ENCODE measurements around the gene MED28.

MED28 gene

DNA sequence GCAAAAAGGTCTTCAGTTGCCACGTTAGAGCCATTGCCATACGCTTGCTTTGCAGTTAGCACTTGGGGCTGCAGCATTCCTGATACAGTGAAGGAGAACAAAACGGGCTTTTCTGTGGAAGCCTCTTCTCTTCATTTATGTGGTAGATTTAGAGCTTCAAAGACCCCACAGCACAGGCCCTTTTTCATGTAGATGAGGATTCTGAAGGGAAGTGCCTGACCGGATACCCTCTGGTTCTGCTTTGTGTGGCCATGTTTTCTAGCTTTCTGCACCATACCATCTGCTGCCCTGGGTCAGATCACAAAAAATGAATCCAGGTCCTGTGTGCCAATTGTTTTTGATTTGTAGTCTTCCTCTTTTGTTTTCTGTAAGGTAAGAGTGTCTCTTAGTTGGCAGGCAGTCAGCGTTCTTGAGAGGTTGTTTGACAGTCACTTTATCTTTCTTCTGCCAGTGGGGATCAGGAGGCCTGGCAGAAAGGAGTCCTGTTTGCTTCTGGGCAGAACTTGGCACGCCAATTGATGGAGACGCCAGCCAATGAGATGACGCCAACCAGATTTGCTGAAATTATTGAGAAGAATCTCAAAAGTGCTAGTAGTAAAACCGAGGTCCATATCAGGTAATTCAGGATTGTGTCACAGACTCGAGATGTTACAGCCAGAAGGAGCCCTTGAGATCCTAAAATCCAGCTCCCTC, 29.8 kb upstream of the MED28 start:
- Histone ChIP-seq H3K9ac (ENCODE audit: low read length) (no peak overlapping the region), H3K36me3 (ENCODE audit: control insufficient read depth, low read depth, low read length) (peaks cover 57% of the 10 kb centered on the region), H3K27ac (ENCODE audit: low read length) (no peak overlapping the region), H3K4me3 (ENCODE audit: low read length) (no peak overlapping the region), H3K9me3 (ENCODE audit: control insufficient read depth, low read depth, low read length) (no peaks in the 10 kb centered on the region), H3K27me3 (ENCODE audit: control insufficient read depth, insufficient read depth, low read length) (no peaks in the 10 kb centered on the region), H3K4me1 (ENCODE audit: control insufficient read depth, low read depth, low read length) (peaks cover 9% of the 10 kb centered on the region)

DNA sequence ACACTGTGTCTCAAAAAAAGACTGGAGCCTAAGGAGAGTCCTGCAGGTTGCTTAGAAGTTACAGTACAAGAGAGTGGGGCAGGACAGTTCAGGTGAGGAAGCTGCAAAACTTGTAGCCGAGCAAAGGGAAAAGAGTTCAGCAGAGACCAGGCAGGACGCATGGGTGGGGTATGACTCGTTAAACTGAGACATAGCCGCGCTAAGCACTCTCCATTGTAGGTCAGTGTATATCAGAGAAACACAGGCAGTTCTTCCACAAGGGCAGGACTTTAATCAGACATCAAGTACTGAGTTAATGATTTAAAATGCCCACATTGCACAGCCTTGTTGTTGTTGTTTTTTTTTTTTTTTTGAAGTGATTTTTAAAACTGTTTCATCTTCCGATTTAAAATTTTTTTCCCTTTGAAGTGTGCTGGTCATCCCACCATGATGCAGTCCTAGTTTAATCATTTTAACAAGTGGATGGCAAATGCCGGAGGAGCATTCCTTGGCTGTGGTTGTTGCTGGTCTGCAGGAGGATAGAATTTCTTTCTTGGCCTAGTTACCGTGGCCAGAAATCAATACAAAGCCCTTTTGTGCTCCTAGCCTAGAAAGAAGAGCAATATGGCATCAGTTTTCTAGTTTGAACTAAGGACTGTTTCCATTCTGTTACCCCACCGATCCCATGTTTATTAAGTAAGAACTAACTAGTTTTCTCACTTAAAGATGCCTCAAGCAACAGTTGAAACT, 27.2 kb upstream of the MED28 start:
- Histone ChIP-seq H3K27me3 (ENCODE audit: control insufficient read depth, insufficient read depth, low read length) (no peaks in the 10 kb centered on the region), H3K4me1 (ENCODE audit: control insufficient read depth, low read depth, low read length) (peaks cover 9% of the 10 kb centered on the region), H3K9me3 (ENCODE audit: control insufficient read depth, low read depth, low read length) (no peaks in the 10 kb centered on the region), H3K36me3 (ENCODE audit: control insufficient read depth, low read depth, low read length) (peaks cover 37% of the 10 kb centered on the region), H3K27ac (ENCODE audit: low read length) (no peak overlapping the region), H3K9ac (ENCODE audit: low read length) (no peak overlapping the region), H3K4me3 (ENCODE audit: low read length) (no peak overlapping the region)

DNA sequence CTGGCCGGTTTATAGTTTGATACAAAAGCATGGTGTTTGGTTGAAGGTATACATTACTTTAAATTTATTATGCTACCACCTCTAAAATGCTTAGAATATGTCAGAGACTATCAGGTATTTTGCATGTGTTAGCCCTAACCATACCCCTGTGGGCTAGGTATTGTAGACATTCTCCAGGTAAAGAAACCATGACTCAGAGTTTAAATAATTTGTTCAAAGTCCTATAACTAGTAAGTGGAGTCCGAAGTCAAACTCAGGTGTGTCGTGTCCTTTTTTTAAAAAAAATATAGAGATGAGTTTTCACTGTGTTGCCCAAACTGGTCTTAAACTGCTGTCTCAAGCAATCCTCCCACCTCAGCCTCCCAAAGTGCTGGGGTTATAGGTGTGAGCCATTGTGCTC, 25.1 kb upstream of the MED28 start:
- H3K27ac ChIP-seq (ENCODE audit: low read length): no peak overlapping the region
- no peaks in the 10 kb centered on the region for H3K9me3 ChIP-seq (ENCODE audit: control insufficient read depth, low read depth, low read length)
- peaks cover 28% of the 10 kb centered on the region for H3K36me3 ChIP-seq (ENCODE audit: control insufficient read depth, low read depth, low read length)
- H3K9ac ChIP-seq (ENCODE audit: low read length): no peak overlapping the region
- no peaks in the 10 kb centered on the region for H3K27me3 ChIP-seq (ENCODE audit: control insufficient read depth, insufficient read depth, low read length)
- H3K4me1 ChIP-seq (ENCODE audit: control insufficient read depth, low read depth, low read length): peaks cover 5% of the 10 kb centered on the region
- H3K4me3 ChIP-seq (ENCODE audit: low read length): no peak overlapping the region

DNA sequence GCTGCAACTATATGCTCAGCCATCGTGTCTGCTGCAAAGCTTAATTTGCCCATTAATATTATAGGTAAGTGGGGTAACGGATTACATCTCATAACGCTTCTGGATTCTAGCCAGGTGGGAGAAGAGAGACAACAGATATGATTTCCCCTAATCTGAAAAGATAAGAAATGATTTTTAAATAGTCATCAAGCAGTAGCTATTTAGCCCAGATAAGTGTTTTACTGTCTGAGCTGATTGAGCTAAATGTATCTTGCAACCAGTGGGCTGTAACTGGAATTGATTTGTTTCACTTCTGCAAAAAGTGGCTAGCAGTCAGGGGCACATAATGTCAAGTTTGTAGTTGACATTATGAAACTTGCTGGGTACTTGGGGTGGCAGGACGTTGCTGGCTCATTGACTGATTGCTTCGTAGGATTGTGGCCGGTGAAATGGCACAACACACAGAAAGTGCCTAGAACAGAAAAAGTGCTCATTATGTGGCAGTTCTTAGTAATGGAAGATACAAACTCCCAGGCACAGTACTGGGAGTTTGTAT, 18.9 kb upstream of the MED28 start:
- Histone ChIP-seq H3K27ac (ENCODE audit: low read length) (no peak overlapping the region), H3K4me1 (ENCODE audit: control insufficient read depth, low read depth, low read length) (no peaks in the 10 kb centered on the region), H3K36me3 (ENCODE audit: control insufficient read depth, low read depth, low read length) (peaks cover 20% of the 10 kb centered on the region), H3K27me3 (ENCODE audit: control insufficient read depth, insufficient read depth, low read length) (no peaks in the 10 kb centered on the region), H3K9me3 (ENCODE audit: control insufficient read depth, low read depth, low read length) (no peaks in the 10 kb centered on the region), H3K9ac (ENCODE audit: low read length) (no peak overlapping the region), H3K4me3 (ENCODE audit: low read length) (no peak overlapping the region)

DNA sequence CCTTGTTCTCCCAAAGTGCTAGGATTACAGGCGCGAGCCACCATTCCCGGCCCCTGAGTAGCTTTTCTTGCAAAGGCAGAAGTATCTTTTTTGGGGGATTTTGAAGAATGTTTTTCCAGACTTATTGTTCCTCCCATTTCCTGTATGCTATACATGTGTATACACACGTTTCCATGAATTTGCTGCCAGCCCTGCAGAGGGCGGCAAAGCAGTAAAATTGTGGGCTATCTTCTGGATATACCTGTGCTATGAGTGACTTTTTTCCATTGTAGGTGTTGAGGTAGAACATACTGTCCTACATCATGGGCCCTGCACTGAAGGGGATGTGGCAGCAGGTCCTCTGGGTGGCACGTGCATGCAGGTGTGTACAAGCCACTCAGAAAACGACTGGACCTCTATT, 16.9 kb upstream of the MED28 start:
- Histone ChIP-seq H3K4me3 (ENCODE audit: low read length) (no peak overlapping the region), H3K9ac (ENCODE audit: low read length) (no peak overlapping the region), H3K27me3 (ENCODE audit: control insufficient read depth, insufficient read depth, low read length) (no peaks in the 10 kb centered on the region), H3K4me1 (ENCODE audit: control insufficient read depth, low read depth, low read length) (no peaks in the 10 kb centered on the region), H3K36me3 (ENCODE audit: control insufficient read depth, low read depth, low read length) (peaks cover 29% of the 10 kb centered on the region), H3K27ac (ENCODE audit: low read length) (no peak overlapping the region), H3K9me3 (ENCODE audit: control insufficient read depth, low read depth, low read length) (no peaks in the 10 kb centered on the region)

DNA sequence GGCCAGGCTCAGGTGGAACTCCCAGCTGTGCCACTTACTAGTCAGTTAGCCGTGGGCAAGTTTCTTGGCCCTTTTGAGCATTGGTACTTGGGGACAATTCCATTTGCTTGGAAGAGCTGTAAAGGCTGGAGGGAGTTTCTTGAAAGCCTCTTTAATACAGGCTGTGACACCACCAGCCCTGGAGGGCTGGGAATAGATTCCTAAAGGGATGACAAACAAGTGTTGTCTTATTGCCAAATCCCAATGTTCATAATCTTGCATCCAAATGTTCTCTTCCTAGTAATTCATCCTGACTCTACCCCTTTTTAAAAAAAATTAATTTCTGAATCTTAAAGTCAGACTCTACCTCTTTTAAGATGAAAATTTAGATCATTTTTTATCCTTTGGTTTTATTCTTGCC, 14.6 kb upstream of the MED28 start:
- Histone ChIP-seq H3K9ac (ENCODE audit: low read length) (no peak overlapping the region), H3K4me3 (ENCODE audit: low read length) (no peak overlapping the region), H3K9me3 (ENCODE audit: control insufficient read depth, low read depth, low read length) (no peaks in the 10 kb centered on the region), H3K36me3 (ENCODE audit: control insufficient read depth, low read depth, low read length) (peaks cover 29% of the 10 kb centered on the region), H3K27me3 (ENCODE audit: control insufficient read depth, insufficient read depth, low read length) (no peaks in the 10 kb centered on the region), H3K4me1 (ENCODE audit: control insufficient read depth, low read depth, low read length) (no peaks in the 10 kb centered on the region), H3K27ac (ENCODE audit: low read length) (no peak overlapping the region)

DNA sequence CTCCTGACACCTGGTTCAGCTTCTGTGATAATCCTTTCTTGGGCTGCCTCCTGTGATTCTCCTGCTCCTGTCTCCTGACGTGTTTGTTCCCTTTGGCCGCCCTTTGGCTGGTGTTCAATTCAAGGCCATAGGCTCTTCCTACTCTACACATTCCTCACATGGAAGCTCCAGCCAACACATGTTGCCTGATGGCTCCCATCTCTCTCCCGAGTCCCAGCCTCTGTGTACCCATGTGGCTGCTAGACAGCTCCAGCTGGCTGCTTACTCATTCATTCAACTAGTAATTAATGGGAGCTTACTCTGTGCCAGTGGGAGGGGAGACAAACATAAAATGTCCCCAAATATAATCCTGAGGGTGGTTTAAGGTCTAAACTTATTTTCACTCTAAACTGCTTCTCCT, 9.2 kb upstream of the MED28 start:
- peaks cover 43% of the 10 kb centered on the region for H3K36me3 ChIP-seq (ENCODE audit: control insufficient read depth, low read depth, low read length)
- H3K27ac ChIP-seq (ENCODE audit: low read length): no peak overlapping the region
- no peaks in the 10 kb centered on the region for H3K27me3 ChIP-seq (ENCODE audit: control insufficient read depth, insufficient read depth, low read length)
- H3K4me1 ChIP-seq (ENCODE audit: control insufficient read depth, low read depth, low read length): no peaks in the 10 kb centered on the region
- no peak overlapping the region for H3K4me3 ChIP-seq (ENCODE audit: low read length)
- H3K9ac ChIP-seq (ENCODE audit: low read length): no peak overlapping the region
- no peaks in the 10 kb centered on the region for H3K9me3 ChIP-seq (ENCODE audit: control insufficient read depth, low read depth, low read length)

DNA sequence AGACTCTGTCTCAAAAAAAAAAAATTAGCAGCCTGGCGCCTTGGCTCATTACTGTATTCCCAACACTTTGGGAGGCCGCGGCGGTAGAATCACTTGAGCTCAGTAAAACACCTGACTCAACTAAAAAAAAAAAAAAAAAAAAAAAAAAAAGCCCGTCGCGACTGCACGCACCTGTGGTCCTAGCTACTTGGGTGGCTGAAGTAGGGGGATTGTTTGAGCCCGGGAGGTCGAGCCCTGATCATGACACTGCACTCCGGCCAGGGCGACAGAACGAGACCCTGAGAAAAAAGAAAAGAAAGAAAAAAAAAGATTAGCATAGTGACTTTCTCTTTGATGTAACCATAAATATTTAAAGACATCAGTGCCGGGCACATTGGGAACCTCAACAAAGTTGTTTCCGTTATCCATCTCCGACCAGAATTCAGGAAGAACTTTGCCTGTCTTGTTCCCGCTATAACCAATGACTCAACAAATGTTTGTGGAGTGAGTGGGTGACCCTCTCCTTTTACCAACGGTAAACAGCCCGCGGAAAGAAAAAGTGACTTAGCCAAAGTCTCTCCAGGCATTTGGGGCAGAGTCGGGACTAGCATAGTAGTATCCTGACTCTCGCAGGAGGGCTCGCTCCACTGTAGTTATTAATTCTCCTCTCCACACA, 553 bp upstream of the MED28 start:
- Histone ChIP-seq H3K4me1 (ENCODE audit: control insufficient read depth, low read depth, low read length) (no peaks in the 10 kb centered on the region), H3K27me3 (ENCODE audit: control insufficient read depth, insufficient read depth, low read length) (no peaks in the 10 kb centered on the region), H3K36me3 (ENCODE audit: control insufficient read depth, low read depth, low read length) (peaks cover 14% of the 10 kb centered on the region), H3K9me3 (ENCODE audit: control insufficient read depth, low read depth, low read length) (no peaks in the 10 kb centered on the region), H3K9ac (ENCODE audit: low read length) (peak overlapping the region; percentile 98), H3K4me3 (ENCODE audit: low read length) (peak overlapping the region; percentile 88), H3K27ac (ENCODE audit: low read length) (no peak overlapping the region)

DNA sequence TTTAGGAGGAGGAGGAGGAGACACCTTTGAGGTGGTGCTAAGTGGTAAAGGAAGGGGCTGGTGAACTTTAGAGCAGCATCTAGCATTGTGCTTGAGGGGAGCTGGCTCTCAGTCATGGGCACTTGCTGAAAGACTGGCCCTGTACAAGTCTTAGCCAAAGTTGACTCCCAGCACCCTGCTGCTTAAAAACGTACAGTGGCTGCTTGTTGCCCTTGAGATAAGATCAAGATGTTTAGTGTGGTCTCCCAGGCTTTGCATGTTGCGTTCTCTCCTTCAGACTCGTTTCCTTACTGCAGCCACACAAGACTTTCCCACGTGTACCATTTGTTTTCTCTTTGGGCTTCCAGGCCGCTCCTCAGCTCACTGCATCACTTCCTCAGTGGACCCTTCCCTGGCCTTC, 1.8 kb downstream of the MED28 start:
- H3K27me3 ChIP-seq (ENCODE audit: control insufficient read depth, insufficient read depth, low read length): no peaks in the 10 kb centered on the region
- H3K4me1 ChIP-seq (ENCODE audit: control insufficient read depth, low read depth, low read length): no peaks in the 10 kb centered on the region
- peaks cover 29% of the 10 kb centered on the region for H3K36me3 ChIP-seq (ENCODE audit: control insufficient read depth, low read depth, low read length)
- H3K4me3 ChIP-seq (ENCODE audit: low read length): no peak overlapping the region
- H3K9me3 ChIP-seq (ENCODE audit: control insufficient read depth, low read depth, low read length): no peaks in the 10 kb centered on the region
- no peak overlapping the region for H3K9ac ChIP-seq (ENCODE audit: low read length)
- no peak overlapping the region for H3K27ac ChIP-seq (ENCODE audit: low read length)

DNA sequence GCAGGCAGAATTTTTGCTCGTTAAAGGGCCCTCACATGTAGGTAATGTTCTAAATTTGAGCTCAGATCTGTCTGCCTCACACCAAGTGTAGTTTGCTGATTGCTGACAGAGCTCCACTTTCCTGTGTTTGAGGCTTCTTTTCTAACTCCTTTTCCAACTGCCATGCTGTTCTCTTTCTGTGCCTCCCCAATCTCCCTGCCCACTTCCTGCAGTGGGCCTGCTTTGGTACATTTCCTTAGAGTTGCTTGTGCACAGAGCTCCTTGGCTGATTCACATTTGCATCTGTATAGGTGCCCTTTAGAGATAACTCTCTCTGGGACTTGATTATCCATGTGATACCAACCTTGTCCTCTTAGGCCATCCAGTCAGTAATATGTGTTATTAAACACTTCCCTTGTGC, 4.5 kb downstream of the MED28 start:
- Histone ChIP-seq H3K36me3 (ENCODE audit: control insufficient read depth, low read depth, low read length) (peaks cover 55% of the 10 kb centered on the region), H3K27me3 (ENCODE audit: control insufficient read depth, insufficient read depth, low read length) (no peaks in the 10 kb centered on the region), H3K4me3 (ENCODE audit: low read length) (no peak overlapping the region), H3K4me1 (ENCODE audit: control insufficient read depth, low read depth, low read length) (no peaks in the 10 kb centered on the region), H3K27ac (ENCODE audit: low read length) (no peak overlapping the region), H3K9me3 (ENCODE audit: control insufficient read depth, low read depth, low read length) (no peaks in the 10 kb centered on the region), H3K9ac (ENCODE audit: low read length) (no peak overlapping the region)

DNA sequence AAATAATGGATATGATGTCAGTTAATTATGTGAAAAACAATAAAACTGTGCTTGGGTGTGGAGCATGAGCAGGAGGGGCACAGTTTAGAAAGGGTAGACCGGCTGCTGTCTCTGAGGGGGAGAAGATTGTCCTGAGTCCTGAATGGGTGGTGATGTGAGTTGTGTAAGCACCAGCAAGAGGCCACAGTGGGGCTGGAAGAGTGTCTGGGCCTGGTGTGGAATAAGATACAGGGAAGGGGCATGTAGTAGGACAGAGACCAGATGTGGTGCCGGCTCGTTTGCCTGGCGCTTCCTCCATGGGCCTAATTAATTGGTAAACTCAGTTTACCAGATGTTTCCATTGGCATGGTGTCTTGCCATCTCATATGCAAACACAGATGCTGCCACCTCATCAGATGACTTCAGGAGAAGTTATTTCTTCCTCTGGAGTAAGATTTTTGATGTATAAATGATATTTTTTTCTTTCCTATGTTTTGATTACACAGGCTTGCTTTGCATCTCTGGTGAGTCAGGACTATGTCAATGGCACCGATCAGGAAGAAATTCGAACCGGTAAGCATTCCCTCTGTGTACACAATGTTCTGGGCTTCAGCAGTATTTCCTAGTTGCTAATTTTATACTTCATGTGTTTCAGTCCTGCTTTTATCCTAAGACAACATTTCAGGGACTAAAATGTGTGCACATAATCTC, 5.1 kb downstream of the MED28 start:
- Histone ChIP-seq H3K9me3 (ENCODE audit: control insufficient read depth, low read depth, low read length) (no peaks in the 10 kb centered on the region), H3K4me1 (ENCODE audit: control insufficient read depth, low read depth, low read length) (no peaks in the 10 kb centered on the region), H3K9ac (ENCODE audit: low read length) (no peak overlapping the region), H3K27me3 (ENCODE audit: control insufficient read depth, insufficient read depth, low read length) (no peaks in the 10 kb centered on the region), H3K36me3 (ENCODE audit: control insufficient read depth, low read depth, low read length) (peaks cover 61% of the 10 kb centered on the region), H3K4me3 (ENCODE audit: low read length) (no peak overlapping the region), H3K27ac (ENCODE audit: low read length) (no peak overlapping the region)

Data from iPS-18a (cell line).